GM19099 (cell line): ENCODE measurements around the gene WDR59.

Source experiments
- POLR2A ChIP-seq: IDR thresholded peaks from 3 replicates; pipeline ENCODE4 v1.6.1; 2011; ENCODE audit warnings: low read depth; ENCODE audit not compliant: insufficient read length; ENCODE audit errors: extremely low read depth

The WDR59 gene

GRCh38 chr16:74997042-74997491, 12.1 kb upstream of the WDR59 start:
- TF ChIP-seq POLR2A: no peak

- TF ChIP-seq POLR2A: no peak
These were observed 11.1 kb upstream of the WDR59 start for GRCh38 chr16:74995986-74996385.

GRCh38 chr16:74991593-74992403, 6.9 kb upstream of the WDR59 start:
- no peak for TF ChIP-seq POLR2A

DNA sequence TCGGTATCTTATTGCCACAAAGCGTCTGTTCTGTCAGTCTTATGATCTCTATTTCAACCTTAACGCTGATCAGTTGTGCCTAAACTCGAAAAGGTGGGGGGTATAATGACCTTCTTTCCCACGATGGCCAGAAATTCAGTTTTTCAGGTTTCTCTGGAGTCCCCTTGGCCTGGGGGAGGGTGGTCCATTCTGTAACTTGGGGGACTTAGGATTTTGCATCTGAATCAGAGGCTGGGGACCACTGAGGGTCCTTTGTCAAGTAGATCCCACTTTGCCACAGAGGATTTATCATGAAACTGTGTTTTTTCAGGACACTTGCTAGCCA, 6.3 kb upstream of the WDR59 start:
- TF ChIP-seq POLR2A: no peak

DNA sequence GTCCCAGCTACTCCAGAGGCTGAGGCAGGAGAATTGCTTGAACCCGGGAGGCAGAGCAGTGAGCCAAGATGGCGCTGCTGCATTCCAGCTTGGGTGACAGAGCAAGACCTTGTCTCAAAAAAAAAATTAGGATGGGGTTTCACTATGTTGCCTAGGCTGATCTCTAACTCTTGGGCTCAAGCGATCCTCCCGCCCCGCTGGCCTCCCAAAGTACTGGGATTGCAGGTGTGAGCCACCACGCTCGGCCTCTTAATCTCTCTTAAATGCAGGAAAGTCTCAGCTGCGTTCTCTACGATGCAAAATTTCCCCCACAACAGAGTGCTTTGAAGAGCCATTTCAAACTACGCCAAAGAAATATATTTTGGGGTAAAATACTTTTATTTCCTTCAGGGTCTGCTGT, 5.9 kb upstream of the WDR59 start:
- TF ChIP-seq POLR2A: no peak

- TF ChIP-seq POLR2A: no peak
These were observed 2.2 kb upstream of the WDR59 start for GRCh38 chr16:74987027-74987681.

DNA sequence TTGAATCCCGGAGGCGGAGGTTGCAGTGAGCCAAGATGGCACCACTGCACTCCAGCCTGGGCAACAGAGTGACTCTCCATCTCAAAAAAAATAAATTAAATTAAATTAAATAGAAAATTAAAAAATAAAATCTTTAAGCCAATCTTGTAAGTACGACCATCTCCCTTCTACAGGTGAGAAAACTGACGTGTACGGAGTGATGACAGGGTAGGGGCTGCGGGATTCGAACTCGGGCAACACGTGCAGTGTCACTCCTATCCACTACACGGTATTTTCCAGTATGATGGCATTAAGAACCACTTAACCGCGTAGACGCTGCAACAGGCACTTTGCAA, 762 bp downstream of the WDR59 start:
- TF ChIP-seq POLR2A: no peak

GRCh38 chr16:74982256-74982655, 2.7 kb downstream of the WDR59 start:
- TF ChIP-seq POLR2A: no peak

DNA sequence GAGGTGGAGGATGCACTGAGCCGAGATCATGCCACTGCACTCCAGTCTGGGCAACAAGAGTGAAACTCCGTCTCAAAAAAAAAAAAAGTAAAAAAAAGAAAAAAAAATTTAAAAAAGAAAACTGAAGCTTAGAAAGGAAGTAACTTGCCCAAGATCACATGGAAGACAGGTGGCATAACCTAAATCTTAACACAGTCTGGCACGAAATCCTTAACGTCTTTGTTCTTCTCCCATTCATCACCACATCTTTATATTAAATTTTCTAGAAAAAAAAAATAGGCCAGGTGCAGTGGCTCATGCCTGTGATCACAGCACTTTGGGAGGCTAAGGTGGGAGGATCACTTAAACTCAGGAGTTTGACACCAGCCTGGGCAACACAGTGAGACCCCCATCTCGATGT, 9.3 kb downstream of the WDR59 start:
- no peak for TF ChIP-seq POLR2A

DNA sequence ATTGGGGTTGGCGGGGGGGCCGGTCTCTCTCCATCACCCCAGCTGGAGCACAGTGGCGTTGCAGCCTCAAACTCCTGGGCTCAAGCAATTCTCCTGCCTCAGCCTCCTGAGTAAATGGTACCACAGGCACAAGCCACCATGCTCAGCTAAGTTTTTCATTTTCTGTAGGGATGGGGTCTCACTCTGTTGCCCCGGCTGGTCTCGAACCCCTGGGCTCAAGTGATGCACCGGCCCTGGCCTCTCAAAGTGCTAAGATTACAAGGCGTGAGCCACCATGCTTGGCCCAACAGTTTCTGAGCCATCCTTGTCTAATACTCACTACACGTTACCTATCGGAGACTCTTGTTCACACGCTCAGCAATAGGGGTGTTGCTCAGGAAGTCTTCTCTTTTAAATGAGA, 11.6 kb downstream of the WDR59 start:
- no peak for TF ChIP-seq POLR2A

- TF ChIP-seq POLR2A: no peak
These were observed 30.2 kb downstream of the WDR59 start for GRCh38 chr16:74954763-74955162.

DNA sequence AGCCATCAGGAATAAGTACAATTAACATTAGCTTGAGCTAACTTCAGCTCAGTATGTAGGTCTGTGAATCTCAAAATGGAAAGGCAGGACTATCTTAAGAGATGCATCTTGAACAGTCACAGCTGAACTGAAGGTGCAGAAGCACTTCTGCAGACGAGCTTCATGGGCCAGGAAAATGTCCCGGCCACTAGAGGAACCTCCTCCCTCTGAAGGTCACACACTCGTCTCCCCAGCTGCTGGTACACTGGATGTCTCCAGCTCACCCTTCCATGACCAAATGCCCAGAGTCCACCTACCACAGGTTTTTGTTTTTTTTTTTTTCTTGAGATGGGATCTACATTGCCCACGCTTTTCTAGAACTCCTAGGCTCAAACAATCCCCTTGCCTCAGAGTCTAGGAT, 33.2 kb downstream of the WDR59 start:
- no peak for TF ChIP-seq POLR2A

DNA sequence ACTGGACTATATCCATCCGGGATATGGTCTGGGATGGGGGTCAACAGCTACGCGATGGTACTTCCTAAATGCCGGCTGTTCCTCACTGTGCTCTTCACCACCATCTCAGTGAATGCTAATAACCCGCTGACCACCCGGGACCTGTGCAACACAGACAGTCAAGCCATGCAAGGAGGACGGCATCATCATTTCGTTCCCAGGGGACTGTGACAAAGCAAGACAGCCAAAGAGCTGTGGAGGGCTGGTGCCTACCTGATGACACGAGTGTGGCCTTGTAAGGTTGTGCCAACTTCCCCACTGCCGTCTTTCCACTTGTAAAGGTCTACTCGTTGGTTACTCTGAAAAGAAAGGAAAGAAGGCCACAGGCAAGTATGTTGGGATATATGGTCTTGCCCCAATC, 33.7 kb downstream of the WDR59 start:
- no peak for TF ChIP-seq POLR2A

DNA sequence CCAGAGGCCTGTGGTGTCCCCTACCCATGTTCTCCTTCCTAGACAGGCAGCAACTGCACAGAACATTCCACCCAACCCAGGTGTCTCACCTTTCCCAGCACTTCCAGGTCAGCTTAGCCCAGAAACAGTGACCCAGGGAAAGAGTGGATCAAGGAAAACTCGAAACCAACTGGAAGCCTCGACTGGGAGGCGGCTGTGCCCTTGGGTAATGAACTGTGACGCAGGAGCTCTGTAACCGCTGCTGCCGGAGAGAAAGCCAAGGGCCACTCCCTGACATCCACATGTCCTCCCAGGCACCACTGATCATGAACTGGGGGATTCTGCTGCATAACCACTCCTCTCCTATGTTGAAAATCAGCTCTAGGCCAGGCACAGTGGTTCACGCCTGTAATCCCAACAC, 34.4 kb downstream of the WDR59 start:
- TF ChIP-seq POLR2A: no peak

DNA sequence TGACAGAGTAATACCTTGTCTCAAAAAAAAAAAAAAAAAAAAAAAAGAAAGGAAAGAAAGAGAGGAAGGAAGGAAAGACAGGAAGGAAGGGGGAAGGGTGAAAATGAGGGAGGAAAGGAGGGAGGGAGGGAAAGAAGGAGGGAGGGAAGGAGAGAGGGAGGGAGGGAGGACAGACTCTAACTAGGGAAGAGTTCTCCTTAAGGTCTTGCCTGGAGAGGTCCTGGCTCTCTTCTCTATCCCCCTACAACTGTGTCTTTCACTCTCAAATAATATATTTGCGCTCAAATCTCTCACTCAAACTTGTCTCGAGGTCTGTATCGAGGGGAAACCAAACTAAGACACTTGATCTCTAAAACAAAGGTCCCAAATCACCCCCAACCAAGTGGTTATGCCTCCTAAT, 35.6 kb downstream of the WDR59 start:
- TF ChIP-seq POLR2A: no peak

- no peak for TF ChIP-seq POLR2A
These were observed 40.5 kb downstream of the WDR59 start for GRCh38 chr16:74944466-74944865.

GRCh38 chr16:74942977-74943918, 41.7 kb downstream of the WDR59 start:
- TF ChIP-seq POLR2A: no peak

DNA sequence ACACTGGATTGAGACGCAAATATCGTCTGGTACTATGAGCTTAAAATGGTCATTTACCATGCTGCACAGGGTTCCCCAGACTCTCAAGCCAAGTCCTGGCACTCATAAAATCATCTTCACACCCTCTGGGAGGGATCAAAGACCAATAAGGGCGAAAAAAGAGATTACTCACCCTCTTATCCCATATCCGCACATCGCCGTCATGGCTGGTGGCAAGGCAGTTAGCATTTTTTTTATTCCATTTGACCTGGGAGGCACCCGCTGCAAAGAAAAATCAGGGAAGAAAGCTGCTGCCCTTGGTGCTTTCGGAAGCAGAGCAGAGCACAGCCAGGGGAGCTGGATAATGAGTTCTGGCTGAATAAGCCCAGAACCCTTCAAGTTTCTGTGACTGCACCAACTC, 42.4 kb downstream of the WDR59 start:
- TF ChIP-seq POLR2A: no peak
